Activated T-cell treated with anti-CD3 and anti-CD28 coated beads for 4 hours (primary cell): ENCODE measurements around the gene MAP4K5.
"Not testable (repeated sequence)": the region's sequence is repeated elsewhere in the genome, so short reads cannot be mapped to it uniquely, and the experiment has no call there.

Source experiments
- DNase-seq: peaks from one replicate; pipeline ENCODE4 v3.0.0-alpha.2; 2020

The MAP4K5 gene

GRCh38 chr14:50532502-50533240 is at the start of gene MAP4K5:
MAP4K5 (minus strand) TSS chr14:50532569; CDS start chr14:50532049, 520 bp downstream.
- peak; percentile 81 for DNase-seq

GRCh38 chr14:50578433-50578832 is 46.1 kb upstream of the MAP4K5 start:
- no peak for DNase-seq

- no peak for DNase-seq
These were observed 45.6 kb upstream of the MAP4K5 start for GRCh38 chr14:50577982-50578381.

GRCh38 chr14:50575769-50576168 is 43.4 kb upstream of the MAP4K5 start:
- no peak for DNase-seq

GRCh38 chr14:50573862-50574261 is 41.5 kb upstream of the MAP4K5 start:
- DNase-seq: no peak

GRCh38 chr14:50569714-50570274 is 37.4 kb upstream of the MAP4K5 start:
- no peak for DNase-seq

GRCh38 chr14:50562841-50563240 is 30.5 kb upstream of the MAP4K5 start:
- DNase-seq: no peak

GRCh38 chr14:50560931-50561285 is 28.5 kb upstream of the MAP4K5 start:
- DNase-seq: peak; percentile 65

GRCh38 chr14:50559990-50560930 is 27.9 kb upstream of the MAP4K5 start, which contains the start of gene ATL1:
ATL1 (plus strand) TSS chr14:50560145; CDS start chr14:50560266, 121 bp downstream.
- peak; percentile 2 for DNase-seq

- not testable (repeated sequence) for DNase-seq
These were observed 20.4 kb upstream of the MAP4K5 start for GRCh38 chr14:50552796-50553195.

- DNase-seq: no peak
These were observed 19.5 kb upstream of the MAP4K5 start for GRCh38 chr14:50551877-50552276.

GRCh38 chr14:50550294-50550693 is 17.9 kb upstream of the MAP4K5 start:
- DNase-seq: no peak

GRCh38 chr14:50545618-50546017 is 13.2 kb upstream of the MAP4K5 start:
- no peak for DNase-seq

- no peak for DNase-seq
These were observed 12.5 kb upstream of the MAP4K5 start for GRCh38 chr14:50544911-50545310.

GRCh38 chr14:50542941-50543418 is 10.6 kb upstream of the MAP4K5 start:
- peak; percentile 25 for DNase-seq

GRCh38 chr14:50541159-50541567 is 8.8 kb upstream of the MAP4K5 start:
- DNase-seq: no peak

- no peak for DNase-seq
These were observed 6.7 kb upstream of the MAP4K5 start for GRCh38 chr14:50539051-50539450.

- not testable (repeated sequence) for DNase-seq
These were observed 5.7 kb upstream of the MAP4K5 start for GRCh38 chr14:50538034-50538433.

GRCh38 chr14:50534997-50535396 is 2.6 kb upstream of the MAP4K5 start:
- DNase-seq: no peak

- DNase-seq: no peak
These were observed 2.0 kb upstream of the MAP4K5 start for GRCh38 chr14:50534416-50534815.

GRCh38 chr14:50533806-50534205 is 1.4 kb upstream of the MAP4K5 start:
- no peak for DNase-seq

- no peak for DNase-seq
These were observed 904 bp upstream of the MAP4K5 start for GRCh38 chr14:50533241-50533705.
